T-helper 1 cell treated with Interleukin-12 subunit alpha and Interleukin-12 subunit beta and Interleukin-4 antibody, amounts not matched to agents 30 ng/mL and 1 ng/mL, for 36 hours (primary cell): ENCODE measurements around the gene CC2D2A. TPM values are rescaled to one million over a fixed set of nuclear protein-coding genes. Genes with fewer than 3 reads are reported as not detected.

Source experiments
- intact Hi-C: fragments of 100-400 bp; cut with micrococcal nuclease; formaldehyde crosslinking; loops from one replicate; pipeline ENCODE4 v1.15.1; 2024
- total RNA-seq: library from RNA; stranded (reverse); gene quantifications from 2 replicates; pipeline ENCODE4 v1.2.3, GENCODE V29; 2022

CC2D2A gene
- not detected in 2 replicates for total RNA-seq

DNA sequence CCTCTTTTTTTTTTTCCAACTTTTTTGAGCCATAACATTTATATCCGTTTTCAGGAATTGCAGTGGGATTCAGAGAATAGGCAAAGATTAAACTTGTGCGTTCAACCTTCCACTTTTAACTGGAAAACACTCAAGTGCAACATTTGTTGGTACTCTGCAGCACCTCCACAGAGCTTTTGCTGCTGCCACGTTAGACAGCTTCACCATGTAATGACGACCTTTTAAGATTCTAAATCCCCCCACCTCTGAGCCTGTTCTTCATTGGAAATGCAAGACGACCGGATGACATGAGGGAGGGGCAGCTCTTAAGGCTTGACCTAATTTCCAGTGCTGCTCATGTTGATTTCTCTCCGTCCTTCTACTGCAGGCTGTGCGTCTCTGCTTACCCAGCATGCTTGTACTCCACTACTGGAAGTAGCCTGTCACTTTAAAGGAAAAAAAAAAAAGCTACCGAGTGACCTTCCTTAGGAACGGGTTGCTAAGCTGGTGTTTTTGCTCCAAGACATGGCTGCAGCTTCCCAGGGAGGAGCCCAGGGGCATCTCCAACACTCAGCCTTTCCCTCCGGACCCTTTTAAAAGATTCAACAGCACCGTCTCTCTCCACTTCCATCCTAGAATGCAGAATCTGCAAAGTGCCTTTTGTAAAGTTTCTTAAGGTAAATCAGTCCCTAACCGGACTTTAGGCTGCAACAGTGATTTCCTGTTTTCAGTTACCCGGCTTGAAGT, at the start of gene CC2D2A:
TSS of gene CC2D2A (plus strand) at position 481 of the 726 bp plus-strand sequence. CDS start 6,051 bp downstream, outside the sequence.
- intact Hi-C loops, result no loop called here

DNA sequence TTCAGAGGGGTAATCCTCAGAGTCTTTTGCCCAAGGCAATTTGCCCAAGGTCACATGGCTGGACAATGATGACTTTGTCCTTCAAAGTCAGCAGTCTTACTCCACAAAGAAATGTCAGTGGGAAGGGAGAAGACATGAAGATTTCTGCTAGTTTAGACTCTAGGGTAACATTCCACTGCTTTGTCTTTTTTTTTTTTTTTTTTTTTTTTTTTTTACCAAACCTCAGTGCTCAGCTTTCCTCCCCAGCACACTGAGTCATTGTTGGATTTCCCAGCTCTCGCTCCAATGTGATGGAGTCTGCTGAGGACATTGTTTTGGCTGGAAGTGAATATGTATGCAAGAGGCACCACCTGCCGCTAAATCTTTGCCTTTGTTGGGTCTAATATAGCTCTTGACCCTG, 49.0 kb upstream of the CC2D2A start:
- intact Hi-C loops, result no loop called here

- intact Hi-C loops, result no loop called here
These were observed 46.4 kb upstream of the CC2D2A start for GRCh38 chr4:15423285-15423711.

GRCh38 chr4:15425520-15425919, 44.2 kb upstream of the CC2D2A start:
- intact Hi-C loops, result no loop called here

DNA sequence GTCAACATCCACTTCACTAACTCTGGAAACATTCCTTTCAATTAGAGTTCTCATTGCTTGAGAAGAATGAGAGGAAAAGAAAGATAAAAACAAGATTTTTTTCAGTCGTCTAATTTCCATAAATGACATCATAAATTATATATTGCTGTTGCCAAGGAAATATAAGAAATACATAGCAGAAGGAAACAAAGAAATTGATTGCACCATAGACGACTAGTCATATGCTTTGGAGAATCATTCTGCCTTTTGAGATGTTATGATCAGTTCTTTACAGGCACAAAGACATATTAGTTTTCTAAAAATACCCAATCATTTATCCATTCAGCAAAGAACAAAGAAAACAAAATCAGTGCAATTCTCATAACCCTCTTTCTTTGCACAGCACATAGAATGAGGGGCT, 42.5 kb upstream of the CC2D2A start:
- intact Hi-C loops, result no loop called here

DNA sequence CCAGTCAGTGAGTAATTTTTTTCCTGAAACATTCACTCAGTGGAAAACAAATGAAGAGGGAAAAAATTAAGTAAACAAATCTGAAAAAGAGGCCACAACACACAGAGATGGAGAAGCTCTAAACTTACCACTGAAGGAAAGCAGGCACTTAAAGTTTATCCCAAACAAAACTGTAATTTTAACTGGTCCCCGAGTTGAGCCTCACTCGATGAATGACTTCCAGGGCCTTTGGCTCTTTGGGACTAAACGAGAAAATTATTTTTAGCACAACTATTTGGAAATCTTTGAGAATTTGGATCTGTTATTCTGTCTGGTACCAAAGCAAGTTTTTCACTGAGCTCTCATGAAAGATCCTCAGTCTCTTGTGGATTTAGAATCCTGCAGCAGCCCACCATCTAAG, 42.0 kb upstream of the CC2D2A start, which contains the start of gene C1QTNF7:
TSS of gene C1QTNF7 (plus strand) at position 333 of the 400 bp plus-strand sequence. CDS start 7,711 bp downstream, outside the sequence.
- intact Hi-C loops, result no loop called here

DNA sequence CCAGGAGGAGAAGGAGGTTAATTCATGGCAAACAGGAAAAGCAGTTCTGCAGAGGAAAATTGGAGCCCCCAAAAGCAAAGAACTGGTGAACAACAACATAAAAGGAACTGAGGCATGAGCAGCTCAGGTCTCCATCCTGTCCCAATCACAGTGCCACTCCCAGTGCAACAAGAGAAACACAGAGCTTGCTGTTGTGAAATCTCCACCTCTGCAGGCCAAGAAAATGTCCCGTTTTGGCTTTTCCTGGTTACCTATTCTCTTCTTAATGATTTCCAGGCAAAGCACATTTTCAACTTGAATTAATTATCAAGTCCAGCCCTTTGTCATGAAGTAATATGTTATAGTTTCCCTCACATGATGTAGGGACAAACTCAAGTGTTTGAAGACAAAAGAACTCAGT, 41.1 kb upstream of the CC2D2A start:
- intact Hi-C loops, result no loop called here

- intact Hi-C loops, result no loop called here
These were observed 35.6 kb upstream of the CC2D2A start for GRCh38 chr4:15434091-15434490.

- intact Hi-C loops, result no loop called here
These were observed 35.0 kb upstream of the CC2D2A start for GRCh38 chr4:15434676-15435075.

DNA sequence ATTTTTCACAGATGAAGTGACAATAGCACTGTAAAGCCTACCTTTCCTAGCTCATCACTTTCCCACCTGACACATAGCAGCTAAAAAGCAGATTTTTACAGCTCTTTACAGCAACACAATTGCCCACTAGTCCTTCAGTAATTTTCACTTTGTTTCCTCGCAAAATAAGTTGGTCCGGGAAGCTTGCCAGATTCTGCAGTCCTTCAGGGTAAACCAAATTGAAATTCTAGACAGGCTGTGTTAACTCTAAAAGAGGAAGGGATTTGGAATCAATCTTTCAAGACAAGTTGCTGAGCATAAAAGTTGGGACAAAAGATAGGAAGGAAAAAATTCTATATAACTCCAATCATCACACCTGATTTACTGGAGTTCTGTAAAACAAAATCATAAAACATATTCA, 33.2 kb upstream of the CC2D2A start:
- intact Hi-C loops, result no loop called here

- intact Hi-C loops, result no loop called here
These were observed 30.6 kb upstream of the CC2D2A start for GRCh38 chr4:15438939-15439524.

DNA sequence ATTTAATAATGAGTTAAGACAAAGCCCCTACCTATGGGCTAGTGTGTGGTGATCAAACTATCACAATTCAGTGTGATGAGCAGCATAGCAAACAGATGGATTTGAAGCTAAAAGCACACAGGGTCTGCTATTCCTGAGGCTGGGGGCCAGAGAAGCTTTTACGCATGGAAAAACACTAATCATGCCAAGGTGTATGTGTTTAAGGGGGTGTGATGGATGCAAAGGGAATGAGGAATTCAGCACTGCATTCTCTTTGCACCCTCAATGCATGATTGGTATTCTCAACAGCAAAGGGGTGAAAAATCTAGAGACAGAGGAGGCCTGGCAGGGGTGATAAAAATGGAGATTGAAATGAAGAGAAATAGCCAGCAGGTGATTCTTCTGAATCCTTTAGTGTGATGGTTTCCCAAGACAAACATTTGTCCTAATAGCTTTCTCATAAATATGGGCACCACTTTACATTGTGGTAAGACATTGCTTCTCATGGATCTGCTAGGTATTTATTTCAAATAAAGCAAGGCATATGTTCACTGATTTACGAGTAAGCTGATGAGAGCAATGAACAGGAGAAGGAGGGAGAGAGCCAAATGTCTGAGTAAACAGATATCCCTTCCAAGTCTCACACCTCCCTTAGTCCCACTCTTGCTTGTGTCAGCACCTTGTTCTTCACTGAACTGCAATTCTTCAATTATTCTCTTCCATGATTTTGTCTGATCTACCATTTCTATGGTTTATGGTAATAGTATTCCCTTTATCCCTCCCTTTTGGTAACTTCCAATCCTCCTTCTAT, 26.1 kb upstream of the CC2D2A start:
- intact Hi-C loops, result no loop called here

- intact Hi-C loops, result no loop called here
These were observed 25.4 kb upstream of the CC2D2A start for GRCh38 chr4:15444276-15444675.

GRCh38 chr4:15444879-15445547, 24.7 kb upstream of the CC2D2A start:
- intact Hi-C loops, result no loop called here

- intact Hi-C loops, result no loop called here
These were observed 18.4 kb upstream of the CC2D2A start for GRCh38 chr4:15451181-15451865.

DNA sequence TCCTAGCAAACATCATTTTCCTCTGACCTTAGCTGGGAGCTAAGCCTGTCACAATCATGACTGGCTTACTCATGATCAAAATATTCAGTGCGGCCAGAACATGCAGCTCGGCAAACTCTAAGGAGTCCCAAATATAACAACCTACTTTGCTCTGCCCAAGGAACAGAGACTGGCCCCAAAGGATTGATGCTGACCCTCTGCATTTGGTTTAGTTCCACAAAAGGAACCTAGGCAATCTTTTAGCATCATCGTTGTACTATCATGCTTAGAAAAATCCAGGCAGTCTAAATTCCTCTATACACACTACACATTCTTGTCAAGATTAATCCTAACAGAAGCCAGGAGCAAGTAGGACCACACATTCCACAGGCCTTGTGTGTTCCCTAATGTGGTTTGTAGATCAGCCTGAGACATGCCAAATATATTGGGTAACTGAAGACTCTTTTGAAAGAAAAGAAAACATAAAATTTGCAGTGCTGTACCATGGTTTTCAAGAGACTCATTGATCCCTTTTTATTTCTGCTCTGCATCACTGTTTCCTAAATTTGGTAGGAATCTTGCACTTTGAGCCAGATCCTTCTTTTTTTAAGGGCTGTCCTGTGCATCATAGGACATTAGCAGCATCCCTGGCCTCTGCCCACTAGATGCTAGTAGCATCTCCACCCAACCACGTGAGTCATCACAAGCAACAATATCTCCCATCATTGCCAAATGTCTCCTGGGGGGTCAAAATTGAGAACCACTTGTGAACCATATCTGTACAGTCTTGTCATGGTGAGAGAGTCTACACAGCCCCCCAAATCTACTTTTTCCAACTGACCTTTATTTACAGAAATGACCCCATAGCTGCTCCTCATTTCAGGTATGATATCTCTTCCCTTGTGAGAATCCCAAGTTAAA, 17.6 kb upstream of the CC2D2A start:
- intact Hi-C loops, result no loop called here

DNA sequence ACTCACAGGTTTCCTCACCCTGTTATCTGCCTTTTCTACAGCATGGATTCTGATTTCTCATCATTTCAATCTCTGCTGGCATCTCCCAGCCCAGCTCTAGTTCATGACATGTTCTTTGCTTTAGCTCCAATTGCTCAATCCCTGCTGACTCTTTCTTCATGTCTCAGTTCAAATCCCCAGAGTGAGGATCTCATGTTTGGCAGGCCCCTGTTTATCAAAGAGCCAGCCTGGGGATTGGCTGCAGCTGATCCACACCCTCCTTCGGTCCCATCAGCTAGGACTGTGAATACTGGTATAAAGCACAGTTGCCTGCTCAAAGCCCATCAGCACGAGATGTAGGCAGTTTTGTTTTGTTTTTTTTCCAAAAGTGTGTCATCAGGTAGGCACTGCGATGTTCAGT, 14.4 kb upstream of the CC2D2A start:
- intact Hi-C loops, result loop anchor here (5.0 kb wide), 1 partner anchor 43 kb away; no protein-coding TSS in a partner anchor

GRCh38 chr4:15457406-15458201, 12.1 kb upstream of the CC2D2A start:
- intact Hi-C loops, result loop anchor here (1.0 to 5.0 kb wide), 7 partner anchors 45 to 1801 kb away; no protein-coding TSS in a partner anchor

DNA sequence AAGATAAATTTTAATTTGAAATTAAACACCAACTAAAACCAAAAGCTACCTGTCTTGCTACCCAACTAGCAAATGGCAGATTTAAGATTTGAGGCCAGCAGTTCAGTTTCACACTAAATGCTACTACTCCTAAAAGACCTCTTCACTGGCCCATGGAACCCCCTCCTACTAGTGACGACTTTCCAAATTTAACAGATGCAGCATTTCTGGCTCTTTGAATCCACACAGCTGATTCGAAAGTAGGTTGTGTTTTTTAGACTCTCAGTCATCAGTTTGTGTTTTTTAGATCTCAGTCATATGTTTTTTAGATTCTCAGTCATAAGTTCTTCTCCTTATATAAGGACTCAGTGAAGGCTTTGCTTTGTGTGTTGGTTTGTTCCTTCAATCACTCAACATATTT, 11.1 kb upstream of the CC2D2A start:
- intact Hi-C loops, result loop anchor here (5.0 kb wide), 1 partner anchor 46 kb away; no protein-coding TSS in a partner anchor
